SK-N-MC (cell line): ENCODE measurements around the gene P2RY6.

ENCODE experiments used
- DNase-seq: peaks from one replicate; pipeline ENCODE4 v3.0.0-alpha.2; 2011; ENCODE audit warnings: low read depth, low spot score
- H3K27ac ChIP-seq: fragments of 200-600 bp; sonication (generic); 2 replicates; pipeline ENCODE4 v1.5.1; 2016; ENCODE audit warnings: mixed run types
- H3K36me3 ChIP-seq: fragments of 200-600 bp; sonication (generic); 2 replicates; pipeline ENCODE4 v1.6.1; 2017; ENCODE audit warnings: antibody characterized with exemption, low read length, mixed read lengths; ENCODE audit not compliant: insufficient read depth
- H3K4me3 ChIP-seq: fragments of 200-600 bp; sonication (generic); 2 replicates; pipeline ENCODE4 v1.5.1; 2016
- H3K9ac ChIP-seq: fragments of 200-600 bp; sonication (generic); 2 replicates; pipeline ENCODE4 v1.8.0; 2017; ENCODE audit warnings: mixed run types, mixed read lengths; ENCODE audit not compliant: insufficient read length
- H3K9me3 ChIP-seq: fragments of 200-600 bp; sonication (generic); 2 replicates; pipeline ENCODE4 v1.6.1; 2017; ENCODE audit warnings: low read depth, mild to moderate bottlenecking, antibody characterized with exemption, low read length, moderate library complexity, mixed read lengths
- EZH2 ChIP-seq: fragments of 200-600 bp; sonication (generic); IDR thresholded peaks from one replicate; pipeline ENCODE4 v1.6.1; 2017; ENCODE audit warnings: antibody characterized with exemption
- FOXP2 ChIP-seq: optimal IDR thresholded peaks from 2 replicates; pipeline ENCODE3; 2011; ENCODE audit warnings: mild to moderate bottlenecking, moderate library complexity; ENCODE audit not compliant: insufficient read depth; ENCODE audit errors: extremely low read length, control extremely low read depth
- POLR2AphosphoS5 ChIP-seq: IDR thresholded peaks from 2 replicates; pipeline ENCODE4 v1.6.1; 2012; ENCODE audit warnings: mild to moderate bottlenecking, low read depth, low read length, borderline replicate concordance

Gene P2RY6

GRCh38 chr11:73334384-73335203 lies 62.5 kb downstream of the P2RY6 start:
- Histone ChIP-seq H3K9ac (peak overlapping the region; percentile 12), H3K27ac (peak overlapping the region; percentile 60; the same call in 1 of the 2 replicates), H3K4me3 (peak overlapping the region; percentile 7; the same call in 1 of the 2 replicates)

GRCh38 chr11:73335204-73335923 lies 63.2 kb downstream of the P2RY6 start:
- H3K27ac ChIP-seq, result peak overlapping the region; percentile 60; the same call in 1 of the 2 replicates
- H3K9ac ChIP-seq, result peak overlapping the region; percentile 27
- no peaks in the 10 kb centered on the region for H3K36me3 ChIP-seq
- TF ChIP-seq POLR2AphosphoS5, result no peak
- no peak for TF ChIP-seq FOXP2
- no peak for TF ChIP-seq EZH2
- H3K4me3 ChIP-seq, result peak overlapping the region; percentile 7; the same call in 1 of the 2 replicates
- no peak for DNase-seq
- H3K9me3 ChIP-seq, result no peaks in the 10 kb centered on the region

More at GRCh38 chr11:73334384-73335203, 62.5 kb downstream of the P2RY6 start:
- no peaks in the 10 kb centered on the region for H3K36me3 ChIP-seq
- H3K9me3 ChIP-seq, result no peaks in the 10 kb centered on the region
- DNase-seq, result no peak
- TF ChIP-seq POLR2AphosphoS5 (no peak), EZH2 (no peak), FOXP2 (no peak)

GRCh38 chr11:73337846-73338245 lies 65.7 kb downstream of the P2RY6 start:
- no peak for DNase-seq
- Histone ChIP-seq H3K9me3 (no peaks in the 10 kb centered on the region), H3K4me3 (no peak overlapping the region), H3K36me3 (no peaks in the 10 kb centered on the region), H3K9ac (no peak overlapping the region), H3K27ac (no peak overlapping the region)
- TF ChIP-seq POLR2AphosphoS5 (no peak), FOXP2 (no peak), EZH2 (no peak)

GRCh38 chr11:73338279-73338678 lies 66.1 kb downstream of the P2RY6 start:
- TF ChIP-seq FOXP2 (no peak), EZH2 (no peak), POLR2AphosphoS5 (no peak)
- H3K36me3 ChIP-seq, result no peaks in the 10 kb centered on the region
- no peak for DNase-seq
- no peaks in the 10 kb centered on the region for H3K9me3 ChIP-seq
- no peak overlapping the region for H3K27ac ChIP-seq
- no peak overlapping the region for H3K4me3 ChIP-seq
- no peak overlapping the region for H3K9ac ChIP-seq

- DNase-seq, result no peak
- no peak overlapping the region for H3K4me3 ChIP-seq
- H3K9me3 ChIP-seq, result no peaks in the 10 kb centered on the region
- no peak for TF ChIP-seq POLR2AphosphoS5
- no peak for TF ChIP-seq FOXP2
- TF ChIP-seq EZH2, result no peak
- no peaks in the 10 kb centered on the region for H3K36me3 ChIP-seq
- H3K9ac ChIP-seq, result no peak overlapping the region
- no peak overlapping the region for H3K27ac ChIP-seq
These were observed 68.0 kb downstream of the P2RY6 start for GRCh38 chr11:73340164-73340563.

GRCh38 chr11:73342633-73343032 lies 70.5 kb downstream of the P2RY6 start:
- no peaks in the 10 kb centered on the region for H3K9me3 ChIP-seq
- H3K9ac ChIP-seq, result no peak overlapping the region
- DNase-seq, result no peak
- H3K27ac ChIP-seq, result no peak overlapping the region
- H3K36me3 ChIP-seq, result no peaks in the 10 kb centered on the region
- TF ChIP-seq FOXP2 (no peak), EZH2 (no peak), POLR2AphosphoS5 (no peak)
- H3K4me3 ChIP-seq, result no peak overlapping the region

- TF ChIP-seq EZH2 (no peak), POLR2AphosphoS5 (no peak), FOXP2 (no peak)
- H3K9ac ChIP-seq, result no peak overlapping the region
- no peak overlapping the region for H3K4me3 ChIP-seq
- H3K27ac ChIP-seq, result no peak overlapping the region
- H3K36me3 ChIP-seq, result no peaks in the 10 kb centered on the region
- no peak for DNase-seq
- no peaks in the 10 kb centered on the region for H3K9me3 ChIP-seq
These were observed 71.1 kb downstream of the P2RY6 start for GRCh38 chr11:73343076-73343873.
